Lung (tissue), 12 donors: Measurements from ENCODE around the gene SMIM11. TPM values are rescaled to one million over a fixed set of nuclear protein-coding genes. Genes with fewer than 3 reads are reported as not detected.

Experiments
- ATAC-seq: fragments of 200-7000 bp; cut with Tn5 transposase; one replicate; pipeline ENCODE4 v1.9.1; 2020; ENCODE audit warnings: moderate number of reproducible peaks; ENCODE audit not compliant: insufficient read depth, low FRiP score
- DNase-seq, 3 donors: peaks; one replicate each; pipeline ENCODE4 v3.0.0-alpha.2; 2013 to 2017
- H3K27ac ChIP-seq, 2 donors: one replicate each; pipeline ENCODE4 v1.5.1; 2013; ENCODE audit warnings: mild to moderate bottlenecking in 2 of 2, moderate library complexity in 2 of 2, control low read depth in 1 of 2, inconsistent platforms in 1 of 2, low read depth in 1 of 2, low read length in 1 of 2
- H3K27me3 ChIP-seq, 3 donors: one replicate each; pipeline ENCODE4 v1.5.1; 2013; ENCODE audit warnings: low read length in 2 of 3; ENCODE audit not compliant: control insufficient read depth in 3 of 3, insufficient read depth in 3 of 3
- H3K36me3 ChIP-seq, 4 donors: one replicate each; pipeline ENCODE4 v1.5.1; 2013; ENCODE audit warnings: low read length in 4 of 4, mild to moderate bottlenecking in 1 of 4, moderate library complexity in 1 of 4; ENCODE audit not compliant: control insufficient read depth in 4 of 4, insufficient read depth in 4 of 4
- H3K4me1 ChIP-seq, 5 donors: one replicate each; pipeline ENCODE4 v1.5.1; 2013; ENCODE audit warnings: low read length in 5 of 5, mild to moderate bottlenecking in 2 of 5, moderate library complexity in 1 of 5; ENCODE audit not compliant: control insufficient read depth in 5 of 5, insufficient read depth in 5 of 5
- H3K4me3 ChIP-seq: one replicate; pipeline ENCODE4 v1.5.1; 2013; ENCODE audit warnings: mild to moderate bottlenecking, control low read depth, moderate library complexity
- H3K9ac ChIP-seq, 2 donors: one replicate each; pipeline ENCODE4 v1.5.1; 2013; ENCODE audit warnings: low read length in 2 of 2, control low read depth in 1 of 2; ENCODE audit not compliant: insufficient read depth in 1 of 2
- H3K9me3 ChIP-seq, 4 donors: one replicate each; pipeline ENCODE4 v1.5.1; 2013; ENCODE audit warnings: low read length in 3 of 4, mild to moderate bottlenecking in 1 of 4, moderate library complexity in 1 of 4; ENCODE audit not compliant: control insufficient read depth in 4 of 4, insufficient read depth in 3 of 4
- WGBS, 2 donors: extraction: QIAGEN DNeasy Blood & Tissue Kit; methylation state at CpG; one replicate each; pipeline ENCODE4 v1.1.7; 2013; 5-methylcytosine and 5-hydroxymethylcytosine counted together
- polyA plus RNA-seq, 2 donors: library from polyadenylated mRNA; stranded (reverse); fragments of 200-250 nt; gene quantifications; one replicate each; pipeline ENCODE4 v1.2.1, GENCODE V29; 2013
- total RNA-seq, 2 donors: library from RNA; depleted of rRNA in 1 of 2; stranded (reverse); fragments of >200 nt in 1 of 2; gene quantifications; one replicate each; pipeline ENCODE4 v1.2.1, GENCODE V29; 2014 to 2021
- TF ChIP-seq, protein P1 (sequence below): IDR thresholded peaks from 2 replicates; pipeline ENCODE4 v1.5.1; 2012; ENCODE audit warnings: mild to moderate bottlenecking; ENCODE audit errors: control extremely low read depth, extremely low read depth
- donor health status: control.
- donor health status: control.
- donor health status: Bipolar disorder and iron deficiency.
- donor health status: healthy.
- donor health status: DM: yes; HTN: yes; CAD: no.

SMIM11 gene
- total and polyA plus RNA-seq, 4 donors, result 3.5 to 8.0 (median 6.6) TPM

GRCh38 chr21:34364921-34365320 lies 10.4 kb upstream of the SMIM11 start:
- Histone ChIP-seq H3K27ac (no peak overlapping the region), H3K9me3 (no peaks in the 10 kb centered on the region), H3K27me3 (peaks cover 0 to 2% (median 0%) of the 10 kb centered on the region in 3 donors), H3K36me3 (no peaks in the 10 kb centered on the region), H3K4me3 (no peak overlapping the region), H3K9ac (no peak overlapping the region), H3K4me1 (peaks cover 0 to 3% (median 0%) of the 10 kb centered on the region in 5 donors)
- ATAC-seq, result no peak
- DNase-seq, result no peak
- TF ChIP-seq, protein P1, sequence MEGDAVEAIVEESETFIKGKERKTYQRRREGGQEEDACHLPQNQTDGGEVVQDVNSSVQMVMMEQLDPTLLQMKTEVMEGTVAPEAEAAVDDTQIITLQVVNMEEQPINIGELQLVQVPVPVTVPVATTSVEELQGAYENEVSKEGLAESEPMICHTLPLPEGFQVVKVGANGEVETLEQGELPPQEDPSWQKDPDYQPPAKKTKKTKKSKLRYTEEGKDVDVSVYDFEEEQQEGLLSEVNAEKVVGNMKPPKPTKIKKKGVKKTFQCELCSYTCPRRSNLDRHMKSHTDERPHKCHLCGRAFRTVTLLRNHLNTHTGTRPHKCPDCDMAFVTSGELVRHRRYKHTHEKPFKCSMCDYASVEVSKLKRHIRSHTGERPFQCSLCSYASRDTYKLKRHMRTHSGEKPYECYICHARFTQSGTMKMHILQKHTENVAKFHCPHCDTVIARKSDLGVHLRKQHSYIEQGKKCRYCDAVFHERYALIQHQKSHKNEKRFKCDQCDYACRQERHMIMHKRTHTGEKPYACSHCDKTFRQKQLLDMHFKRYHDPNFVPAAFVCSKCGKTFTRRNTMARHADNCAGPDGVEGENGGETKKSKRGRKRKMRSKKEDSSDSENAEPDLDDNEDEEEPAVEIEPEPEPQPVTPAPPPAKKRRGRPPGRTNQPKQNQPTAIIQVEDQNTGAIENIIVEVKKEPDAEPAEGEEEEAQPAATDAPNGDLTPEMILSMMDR, result no peak

DNA sequence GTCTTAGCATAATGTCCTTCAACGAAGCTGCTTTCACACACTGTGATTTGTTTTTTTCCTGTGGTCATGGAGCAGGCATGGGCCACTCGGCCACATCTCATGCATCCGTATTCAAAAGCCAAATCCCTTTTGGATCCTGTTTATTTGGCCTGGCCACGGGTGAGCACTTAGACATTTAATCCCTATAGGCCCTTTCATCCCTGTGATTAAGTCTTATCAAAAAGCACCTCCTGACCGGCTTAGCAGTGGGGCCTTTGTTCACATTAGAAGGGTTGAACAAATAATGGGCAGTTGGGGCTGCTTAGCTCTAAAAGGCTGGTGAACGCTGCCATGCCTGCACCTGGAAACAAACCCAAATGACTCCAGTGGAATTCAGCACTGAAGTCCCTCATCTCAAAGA lies 9.5 kb upstream of the SMIM11 start:
- TF ChIP-seq, protein P1, result no peak
- no peak overlapping the region for H3K9ac ChIP-seq
- no peak overlapping the region for H3K4me3 ChIP-seq
- peaks cover 0 to 3% (median 0%) of the 10 kb centered on the region in 5 donors for H3K4me1 ChIP-seq
- 79 to 85% methylated on average over 6 of the region's 6 CpGs for WGBS, 2 donors
- no peak overlapping the region for H3K27ac ChIP-seq
- peaks cover 0 to 1% (median 0%) of the 10 kb centered on the region in 3 donors for H3K27me3 ChIP-seq
- H3K36me3 ChIP-seq, result no peaks in the 10 kb centered on the region
- DNase-seq, result peak in 2 of 3 donors; percentile 28 to 53
- ATAC-seq, result no peak
- no peaks in the 10 kb centered on the region for H3K9me3 ChIP-seq

- 72% methylated on average over 3 of the region's 3 CpGs for WGBS, 2 donors
These were observed 7.9 kb upstream of the SMIM11 start for GRCh38 chr21:34367320-34367935.

More at GRCh38 chr21:34367320-34367935, 7.9 kb upstream of the SMIM11 start:
- Histone ChIP-seq H3K9me3 (no peaks in the 10 kb centered on the region), H3K9ac (no peak overlapping the region), H3K27ac (no peak overlapping the region), H3K27me3 (no peaks in the 10 kb centered on the region), H3K4me3 (no peak overlapping the region), H3K4me1 (no peaks in the 10 kb centered on the region), H3K36me3 (no peaks in the 10 kb centered on the region)
- TF ChIP-seq, protein P1, result peak; percentile 44
- ATAC-seq, result no peak
- peak; percentile 56 to 82 (median 82) for DNase-seq
